CD14-positive monocyte (primary cell): ENCODE data around the gene NTN3. TPM values are rescaled to one million over a fixed set of nuclear protein-coding genes. Genes with fewer than 3 reads are reported as not detected.

Experiments
- DNase-seq, 3 donors: peaks; one replicate each; pipeline ENCODE4 v3.0.0-alpha.2; 2011 to 2022
- H2AFZ ChIP-seq: 2 replicates; pipeline ENCODE4 v1.6.0; 2012; ENCODE audit warnings: mild to moderate bottlenecking, low read depth, low read length, inconsistent platforms; ENCODE audit not compliant: insufficient read depth, poor library complexity, severe bottlenecking
- H3K27ac ChIP-seq, 2 donors: 1 replicate in 1 of 2; 2 replicates in 1 of 2; pipeline ENCODE4 v1.5.1; 2012 to 2013; ENCODE audit warnings: low read length in 2 of 2, control low read depth in 1 of 2, inconsistent platforms in 1 of 2, low read depth in 1 of 2, mild to moderate bottlenecking in 1 of 2
- H3K27me3 ChIP-seq, 2 donors: one replicate each; pipeline versions ENCODE4 v1.6.0 to v1.6.1; 2011 to 2013; ENCODE audit warnings: low read length in 2 of 2; ENCODE audit not compliant: control insufficient read depth in 2 of 2, insufficient read depth in 2 of 2
- H3K36me3 ChIP-seq, 2 donors: replicated peaks in 1 of 2; 1 replicate in 1 of 2; 2 replicates in 1 of 2; pipeline versions ENCODE4 v1.5.1 to v1.6.1; 2012 to 2013; ENCODE audit warnings: low read length in 2 of 2, control low read depth in 1 of 2, inconsistent platforms in 1 of 2, mild to moderate bottlenecking in 1 of 2; ENCODE audit not compliant: insufficient read depth in 2 of 2, control insufficient read depth in 1 of 2
- H3K4me1 ChIP-seq, 2 donors: 1 replicate in 1 of 2; 2 replicates in 1 of 2; pipeline versions ENCODE4 v1.5.1 to v1.6.1; 2012 to 2013; ENCODE audit warnings: low read length in 2 of 2, control low read depth in 1 of 2, inconsistent platforms in 1 of 2, mild to moderate bottlenecking in 1 of 2, moderate library complexity in 1 of 2; ENCODE audit not compliant: insufficient read depth in 2 of 2, control insufficient read depth in 1 of 2
- H3K4me2 ChIP-seq: replicated peaks from 2 replicates; pipeline ENCODE3; 2012; ENCODE audit warnings: low read length, moderate library complexity, mild to moderate bottlenecking; ENCODE audit not compliant: poor library complexity, severe bottlenecking; ENCODE audit errors: extremely low read depth
- H3K4me3 ChIP-seq, 3 experiments: fragments of 200-600 bp in 1 of 3; sonication (generic) in 1 of 3; replicated peaks in 1 of 3; 1 replicate in 2 of 3; 2 replicates in 1 of 3; pipeline ENCODE4 v1.5.1; 2011 to 2013; ENCODE audit warnings: low read length in 3 of 3, mild to moderate bottlenecking in 3 of 3, control low read depth in 2 of 3, low read depth in 2 of 3, inconsistent platforms in 1 of 3, moderate library complexity in 1 of 3
- H3K79me2 ChIP-seq: 2 replicates; pipeline ENCODE4 v1.6.0; 2012; ENCODE audit warnings: mild to moderate bottlenecking, control low read depth, inconsistent platforms, low read length, moderate library complexity; ENCODE audit not compliant: insufficient read depth
- H3K9ac ChIP-seq: 2 replicates; pipeline ENCODE4 v1.6.0; 2017; ENCODE audit warnings: low read length, mild to moderate bottlenecking; ENCODE audit not compliant: insufficient read depth, poor library complexity, severe bottlenecking
- H3K9me3 ChIP-seq, 2 donors: replicated peaks in 1 of 2; 1 replicate in 1 of 2; 2 replicates in 1 of 2; pipeline versions ENCODE4 v1.5.1 to v1.6.1; 2012 to 2013; ENCODE audit warnings: low read length in 2 of 2, control low read depth in 1 of 2; ENCODE audit not compliant: control insufficient read depth in 1 of 2, insufficient read depth in 1 of 2
- H4K20me1 ChIP-seq: 2 replicates; pipeline ENCODE4 v1.6.0; 2012; ENCODE audit warnings: mild to moderate bottlenecking, low read length, control low read depth, moderate library complexity; ENCODE audit not compliant: insufficient read depth
- H3K27ac Mint-ChIP-seq, 7 donors: one replicate each; pipeline ENCODE4 v1.8.0; 2020; ENCODE audit warnings: mild to moderate bottlenecking in 7 of 7, mixed read lengths in 7 of 7, moderate library complexity in 6 of 7, inconsistent platforms in 2 of 7
- H3K27me3 Mint-ChIP-seq, 3 donors: one replicate each; pipeline ENCODE4 v1.8.0; 2021 to 2022; ENCODE audit warnings: low read depth in 3 of 3, mild to moderate bottlenecking in 3 of 3, mixed read lengths in 3 of 3, moderate library complexity in 3 of 3, inconsistent platforms in 1 of 3
- H3K36me3 Mint-ChIP-seq, 2 donors: one replicate each; pipeline ENCODE4 v1.8.0; 2020; ENCODE audit warnings: mixed read lengths in 2 of 2, inconsistent platforms in 1 of 2, mild to moderate bottlenecking in 1 of 2
- H3K4me1 Mint-ChIP-seq: one replicate; pipeline ENCODE4 v1.8.0; 2020; ENCODE audit warnings: mild to moderate bottlenecking, mixed read lengths
- H3K4me3 Mint-ChIP-seq, 2 donors: one replicate each; pipeline ENCODE4 v1.8.0; 2020; ENCODE audit warnings: mild to moderate bottlenecking in 2 of 2, mixed read lengths in 2 of 2, moderate library complexity in 1 of 2
- H3K9me3 Mint-ChIP-seq, 7 donors: one replicate each; pipeline ENCODE4 v1.8.0; 2020 to 2022; ENCODE audit warnings: mixed read lengths in 7 of 7, mild to moderate bottlenecking in 6 of 7, moderate library complexity in 6 of 7, inconsistent platforms in 2 of 7
- WGBS: methylation state at CpG from one replicate; pipeline ENCODE4 v1.1.5; 2013; ENCODE audit warnings: missing lambda C conversion rate; ENCODE audit not compliant: insufficient coverage; 5-methylcytosine and 5-hydroxymethylcytosine counted together
- intact Hi-C, 2 donors: fragments of 100-400 bp; cut with micrococcal nuclease; formaldehyde crosslinking; loops; one replicate each; pipeline versions ENCODE4 v1.15.0 to v1.15.1; 2023
- polyA plus RNA-seq, 3 donors: library from polyadenylated mRNA; depleted of rRNA in 1 of 3; unstranded in 2 of 3; stranded (reverse) in 1 of 3; fragments of 300-500 nt in 2 of 3; fragments of >200 nt in 1 of 3; fragmentation: Illumina TruSeq in 2 of 3; gene quantifications; 1 replicate in 2 of 3; 2 replicates in 1 of 3; pipeline ENCODE4 v1.2.3, GENCODE V29; 2012 to 2021
- TF ChIP-seq, protein P1 (sequence below): fragments of 200-600 bp; IDR thresholded peaks from one replicate; pipeline ENCODE4 v1.8.0; 2022; ENCODE audit warnings: antibody characterized with exemption, mild to moderate bottlenecking

NTN3 gene
- polyA plus RNA-seq, 3 donors, result not detected

DNA sequence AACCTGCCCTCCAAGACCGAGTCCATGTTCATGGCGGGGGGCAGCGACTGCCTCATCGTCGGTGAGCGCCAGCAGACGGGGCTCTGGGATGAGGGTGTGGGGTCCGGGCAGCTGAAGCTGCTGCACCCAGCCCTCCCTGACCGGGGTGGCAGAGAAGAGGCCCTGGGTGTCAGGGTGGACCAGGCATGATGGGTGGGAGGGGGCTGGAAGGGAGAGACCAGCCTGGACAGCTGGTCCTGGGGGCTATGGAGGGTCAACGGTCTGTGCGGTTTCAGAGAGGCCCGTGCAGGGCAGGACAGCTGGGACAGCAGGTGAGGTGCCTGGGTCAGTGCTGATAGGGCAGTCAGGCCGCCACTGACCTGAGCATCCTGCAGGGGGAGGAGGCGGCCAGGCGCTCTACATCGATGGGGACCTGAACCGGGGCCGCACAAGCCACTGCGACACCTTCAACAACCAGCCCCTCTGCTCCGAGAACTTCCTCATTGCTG, 29.4 kb downstream of the NTN3 start:
- H3K4me3 ChIP-seq, result no peak overlapping the region
- H3K4me3 Mint-ChIP-seq, result no peak overlapping the region
- no peaks in the 10 kb centered on the region for H3K9me3 Mint-ChIP-seq

DNA sequence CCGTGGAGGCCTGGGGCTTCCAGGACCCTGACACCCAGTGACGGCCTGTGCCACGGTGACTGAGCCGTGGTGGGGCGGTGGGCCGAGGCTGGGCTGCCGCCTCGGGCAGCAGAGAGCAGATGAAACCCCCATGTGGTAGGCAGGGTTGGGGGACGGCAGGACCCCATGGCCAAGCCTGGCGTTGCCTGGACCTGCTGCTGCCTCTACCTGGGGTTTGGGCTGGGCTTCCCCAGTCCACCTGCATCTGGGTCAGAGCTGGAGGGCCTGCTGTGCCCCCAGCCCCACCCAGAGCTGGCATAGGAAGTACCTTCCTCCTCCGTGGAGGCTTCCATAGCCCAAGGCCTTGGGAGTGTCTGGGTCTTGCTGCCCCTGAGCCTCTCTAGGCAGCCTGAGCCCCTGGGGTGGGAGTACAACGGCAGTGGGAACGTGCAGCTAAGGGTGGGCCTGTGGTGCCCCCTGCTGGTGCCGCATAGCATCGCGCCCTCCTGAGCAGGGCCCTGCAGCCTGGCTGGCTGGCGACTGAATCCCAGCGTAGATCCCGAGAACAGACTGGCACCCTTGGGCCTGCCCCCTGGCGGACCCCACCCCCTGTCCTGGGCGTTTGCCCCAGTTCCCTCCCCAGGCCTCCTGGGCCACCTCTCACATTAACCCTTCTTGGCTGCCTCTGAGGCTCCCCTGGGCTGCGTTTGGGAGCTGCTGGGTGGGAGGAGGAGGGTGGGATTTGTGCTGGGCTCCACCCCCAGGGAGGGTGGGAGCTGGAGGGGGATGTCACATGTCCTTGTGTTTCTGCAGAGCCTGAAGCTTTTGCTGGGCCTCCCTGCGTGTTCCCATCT, 30.0 kb downstream of the NTN3 start:
- 37% methylated on average over 20 of the region's 23 CpGs for WGBS
- H3K4me1 Mint-ChIP-seq, result peaks cover 22% of the 10 kb centered on the region
- Histone ChIP-seq H3K4me3 (no peak overlapping the region), H2AFZ (no peak overlapping the region), H3K27me3 (no peaks in the 10 kb centered on the region), H3K36me3 (peaks cover 20 to 29% of the 10 kb centered on the region in 2 donors), H4K20me1 (peaks cover 5% of the 10 kb centered on the region), H3K79me2 (peaks cover 7% of the 10 kb centered on the region), H3K27ac (no peak overlapping the region), H3K4me1 (peaks cover 31 to 36% of the 10 kb centered on the region in 2 donors), H3K9me3 (no peaks in the 10 kb centered on the region), H3K4me2 (peak overlapping the region; percentile 57), H3K9ac (no peak overlapping the region)
- peak; percentile 71 to 77 (median 74) for DNase-seq
- intact Hi-C loops, result loop anchor here (5.0 to 10.0 kb wide), 6 partner anchors 34 to 346 kb away; partner anchors contain the start of genes ABCA3 (in 1 of the 2), CCNF (in 1 of the 2) and TRAF7 (in 1 of the 2)
- TF ChIP-seq, protein P1, sequence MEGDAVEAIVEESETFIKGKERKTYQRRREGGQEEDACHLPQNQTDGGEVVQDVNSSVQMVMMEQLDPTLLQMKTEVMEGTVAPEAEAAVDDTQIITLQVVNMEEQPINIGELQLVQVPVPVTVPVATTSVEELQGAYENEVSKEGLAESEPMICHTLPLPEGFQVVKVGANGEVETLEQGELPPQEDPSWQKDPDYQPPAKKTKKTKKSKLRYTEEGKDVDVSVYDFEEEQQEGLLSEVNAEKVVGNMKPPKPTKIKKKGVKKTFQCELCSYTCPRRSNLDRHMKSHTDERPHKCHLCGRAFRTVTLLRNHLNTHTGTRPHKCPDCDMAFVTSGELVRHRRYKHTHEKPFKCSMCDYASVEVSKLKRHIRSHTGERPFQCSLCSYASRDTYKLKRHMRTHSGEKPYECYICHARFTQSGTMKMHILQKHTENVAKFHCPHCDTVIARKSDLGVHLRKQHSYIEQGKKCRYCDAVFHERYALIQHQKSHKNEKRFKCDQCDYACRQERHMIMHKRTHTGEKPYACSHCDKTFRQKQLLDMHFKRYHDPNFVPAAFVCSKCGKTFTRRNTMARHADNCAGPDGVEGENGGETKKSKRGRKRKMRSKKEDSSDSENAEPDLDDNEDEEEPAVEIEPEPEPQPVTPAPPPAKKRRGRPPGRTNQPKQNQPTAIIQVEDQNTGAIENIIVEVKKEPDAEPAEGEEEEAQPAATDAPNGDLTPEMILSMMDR, result peak; percentile 99
- no peaks in the 10 kb centered on the region for H3K9me3 Mint-ChIP-seq
- no peak overlapping the region for H3K27ac Mint-ChIP-seq
- H3K27me3 Mint-ChIP-seq, result no peaks in the 10 kb centered on the region
- peaks cover 20 to 37% of the 10 kb centered on the region in 2 donors for H3K36me3 Mint-ChIP-seq
- H3K4me3 Mint-ChIP-seq, result no peak overlapping the region

More for the DNA sequence above, 29.4 kb downstream of the NTN3 start:
- 90% methylated on average over 13 of the region's 20 CpGs for WGBS
- Mint-ChIP-seq H3K36me3 (peaks cover 23 to 40% of the 10 kb centered on the region in 2 donors), H3K4me1 (peaks cover 18% of the 10 kb centered on the region), H3K27ac (peak overlapping the region in 1 of 7 donors; percentile 33), H3K27me3 (no peaks in the 10 kb centered on the region)
- intact Hi-C loops, result loop anchor here (5.0 to 10.0 kb wide), 6 partner anchors 33 to 346 kb away; partner anchors contain the start of genes ABCA3 (in 1 of the 2), CCNF (in 1 of the 2) and TRAF7 (in 1 of the 2)
- no peaks in the 10 kb centered on the region for H3K27me3 ChIP-seq
- no peak overlapping the region for H2AFZ ChIP-seq
- peaks cover 27 to 30% of the 10 kb centered on the region in 2 donors for H3K4me1 ChIP-seq
- no peaks in the 10 kb centered on the region for H3K9me3 ChIP-seq
- TF ChIP-seq, protein P1, result no peak
- no peak for DNase-seq
- H3K36me3 ChIP-seq, result peaks cover 23 to 34% of the 10 kb centered on the region in 2 donors
- H3K79me2 ChIP-seq, result peaks cover 7% of the 10 kb centered on the region
- H3K4me2 ChIP-seq, result no peak overlapping the region
- no peak overlapping the region for H3K27ac ChIP-seq
- H3K9ac ChIP-seq, result no peak overlapping the region
- H4K20me1 ChIP-seq, result peaks cover 5% of the 10 kb centered on the region
